GM21619 (cell line): Measurements from ENCODE around the gene SMAD3.

Source experiments
- ATAC-seq: cut with Tn5 transposase; IDR thresholded peaks from one replicate; pipeline ENCODE4 v1.9.1; 2021; ENCODE audit not compliant: unreplicated experiment

The SMAD3 gene

DNA sequence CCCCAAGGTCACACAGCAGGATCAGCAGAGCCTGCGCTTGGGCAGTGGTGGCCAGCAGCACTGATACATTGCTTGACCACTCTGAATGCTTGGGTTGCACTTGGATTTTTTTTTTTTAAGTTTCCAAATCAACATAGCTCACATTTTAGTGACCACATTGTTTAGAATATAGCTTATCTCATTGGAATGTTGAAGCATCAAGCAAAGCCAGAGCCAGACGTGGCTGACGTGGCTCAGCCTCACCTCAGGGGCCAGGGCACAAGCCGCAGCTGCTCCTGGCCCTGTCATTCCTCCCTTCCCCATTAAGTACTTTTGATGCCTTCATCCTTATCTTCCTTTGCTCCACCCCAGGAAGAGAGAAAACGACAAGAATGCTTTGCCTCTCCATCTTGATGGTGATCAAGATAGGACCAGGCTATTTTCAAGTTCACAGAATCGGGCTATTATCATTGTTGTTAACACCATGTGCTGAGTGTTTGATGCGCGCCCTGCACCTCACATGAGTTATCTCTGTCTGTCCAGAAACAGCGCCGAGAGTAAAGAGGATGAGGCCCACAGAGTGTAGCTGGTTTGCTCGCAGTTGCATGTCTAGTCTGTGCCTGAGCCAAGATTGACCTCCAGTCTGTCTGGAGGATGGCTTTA lies 113.3 kb downstream of the SMAD3 start:
- no peak for ATAC-seq

- no peak for ATAC-seq
These were observed 114.1 kb downstream of the SMAD3 start for GRCh38 chr15:67179411-67179995.

GRCh38 chr15:67180035-67180434 lies 114.6 kb downstream of the SMAD3 start:
- no peak for ATAC-seq

- no peak for ATAC-seq
These were observed 115.3 kb downstream of the SMAD3 start for GRCh38 chr15:67180514-67181191.

- no peak for ATAC-seq
These were observed 115.8 kb downstream of the SMAD3 start for GRCh38 chr15:67181221-67181639.

GRCh38 chr15:67183443-67184169 lies 118.2 kb downstream of the SMAD3 start:
- ATAC-seq = no peak

- ATAC-seq = no peak
These were observed 119.0 kb downstream of the SMAD3 start for GRCh38 chr15:67184208-67184925.

GRCh38 chr15:67185051-67185450 lies 119.6 kb downstream of the SMAD3 start:
- no peak for ATAC-seq

DNA sequence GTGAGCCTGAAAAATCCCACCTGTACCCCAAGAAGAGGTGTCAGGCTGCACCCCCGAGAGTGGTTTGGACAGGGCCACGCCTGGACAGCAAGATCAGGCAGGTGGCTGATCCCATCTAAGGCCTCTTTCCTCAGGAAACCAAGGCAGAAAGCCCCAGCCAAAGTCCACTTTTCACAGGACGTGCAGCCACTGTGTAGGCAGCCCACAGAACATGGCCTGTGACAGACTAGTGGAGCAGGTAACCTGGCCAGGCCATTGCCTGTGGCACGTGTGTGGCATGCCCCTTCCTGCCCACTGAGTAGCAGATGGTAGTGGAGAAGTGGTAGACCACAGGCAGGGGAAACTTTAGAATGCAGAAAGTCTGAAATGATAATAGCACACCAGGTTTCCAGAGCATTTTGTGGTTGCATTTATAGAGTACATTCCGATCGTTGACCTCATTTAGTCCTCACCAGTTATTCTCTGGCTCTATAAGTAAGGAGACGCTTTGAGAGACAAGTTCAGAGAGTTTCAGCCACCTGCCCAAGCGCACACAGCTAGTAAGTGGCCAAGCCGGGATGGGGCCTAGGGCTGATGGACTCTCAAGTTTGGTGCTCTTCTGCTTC lies 120.3 kb downstream of the SMAD3 start:
- ATAC-seq = no peak

DNA sequence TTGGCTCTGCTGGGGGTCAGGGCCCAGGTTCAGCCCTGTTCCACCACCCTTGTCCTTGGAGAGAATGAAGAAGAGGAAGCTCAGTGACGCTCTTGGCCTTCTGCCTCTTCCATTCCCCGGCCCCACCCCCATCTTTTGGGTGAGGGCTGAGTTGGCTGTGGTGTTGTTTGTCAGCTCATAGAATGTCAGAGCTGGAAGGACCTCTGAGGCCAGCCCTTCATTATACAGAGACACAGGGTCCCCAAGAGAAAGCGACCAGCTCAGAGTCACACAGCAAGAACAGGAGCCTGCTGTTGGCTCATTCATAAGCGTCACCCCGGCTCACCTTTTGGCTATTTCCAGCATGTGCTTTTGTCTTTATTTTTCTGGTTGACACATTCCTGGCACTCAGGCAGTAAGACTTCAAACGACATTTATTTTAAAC lies 120.8 kb downstream of the SMAD3 start:
- no peak for ATAC-seq

- no peak for ATAC-seq
These were observed 121.3 kb downstream of the SMAD3 start for GRCh38 chr15:67186688-67187087.

- ATAC-seq = no peak
These were observed 122.0 kb downstream of the SMAD3 start for GRCh38 chr15:67187351-67187854.

DNA sequence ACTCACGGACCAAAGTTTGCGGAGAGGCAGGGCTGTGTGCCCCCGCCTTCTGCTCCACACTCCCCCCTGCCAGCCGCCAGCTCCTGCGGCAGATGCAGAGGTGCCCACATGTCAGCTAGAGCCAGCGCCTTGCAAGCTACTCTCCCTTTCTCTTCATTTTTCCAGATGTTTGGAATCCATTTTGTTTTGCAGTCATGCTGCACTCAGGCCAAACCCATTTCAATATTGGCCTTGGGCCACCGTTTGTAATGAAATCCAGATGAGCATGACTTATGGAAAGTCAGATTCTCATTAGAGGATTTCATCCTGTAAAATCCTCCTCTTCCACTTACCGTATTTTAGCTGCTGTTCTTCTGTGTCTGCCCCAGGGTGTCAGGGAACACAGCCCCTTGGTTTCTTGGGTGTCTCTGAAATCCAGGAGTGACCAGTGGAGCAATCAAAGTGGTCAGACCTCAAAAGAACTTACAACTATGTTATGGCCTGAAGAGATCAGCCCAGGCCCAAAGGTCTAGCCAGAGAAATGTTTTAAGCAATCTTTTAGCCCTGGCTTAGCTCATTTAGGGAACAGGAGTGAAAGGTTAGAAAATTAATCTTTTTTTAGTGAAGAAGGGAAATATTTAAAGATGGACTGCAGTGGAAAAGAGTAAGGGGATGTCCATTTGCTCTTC lies 123.3 kb downstream of the SMAD3 start:
- ATAC-seq = no peak

DNA sequence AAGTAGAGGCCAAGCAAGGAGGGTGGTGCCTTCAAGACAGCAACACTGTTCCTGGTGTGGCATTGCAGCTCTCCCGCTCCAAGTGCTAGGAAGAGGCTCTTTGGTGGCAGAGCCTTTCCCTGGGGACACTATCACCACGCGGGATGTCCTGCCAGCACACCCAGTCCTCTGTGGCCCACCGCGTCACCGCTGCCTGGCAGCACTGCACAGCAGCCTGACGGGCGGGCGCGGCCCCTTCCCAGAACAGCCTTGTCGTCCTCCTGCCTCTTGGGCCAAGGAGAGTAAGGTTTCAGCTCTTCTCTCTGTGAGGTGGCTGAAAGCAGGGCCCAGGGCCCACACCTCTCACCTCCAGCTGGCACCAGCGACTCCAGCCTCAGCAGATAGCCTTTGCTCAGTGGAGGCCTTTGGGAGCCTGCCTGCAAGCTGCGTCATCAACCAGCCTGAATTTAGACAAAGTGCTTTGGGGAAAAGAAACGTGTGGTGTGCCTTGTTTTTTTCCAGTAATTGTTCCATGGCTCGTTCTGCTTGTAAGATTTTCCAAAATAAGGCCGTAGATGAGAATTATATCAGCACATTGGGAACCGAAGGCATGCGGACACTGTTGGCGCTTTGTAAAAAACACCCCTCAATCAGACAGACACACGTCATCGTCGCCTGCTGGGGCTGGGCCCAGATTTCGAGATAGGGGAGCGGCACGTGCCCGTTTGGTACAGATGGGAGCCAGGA lies 124.1 kb downstream of the SMAD3 start:
- ATAC-seq = no peak

DNA sequence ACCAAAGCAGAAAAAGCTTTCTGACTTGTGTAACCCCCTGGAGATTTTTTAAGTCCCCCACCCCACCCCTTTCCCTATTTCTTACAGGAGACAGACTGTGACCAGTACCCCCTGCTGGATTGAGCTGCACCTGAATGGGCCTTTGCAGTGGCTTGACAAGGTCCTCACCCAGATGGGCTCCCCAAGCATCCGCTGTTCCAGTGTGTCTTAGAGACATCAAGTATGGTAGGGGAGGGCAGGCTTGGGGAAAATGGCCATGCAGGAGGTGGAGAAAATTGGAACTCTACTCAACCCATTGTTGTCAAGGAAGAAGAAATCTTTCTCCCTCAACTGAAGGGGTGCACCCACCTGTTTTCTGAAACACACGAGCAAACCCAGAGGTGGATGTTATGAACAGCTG lies 124.9 kb downstream of the SMAD3 start:
- no peak for ATAC-seq

DNA sequence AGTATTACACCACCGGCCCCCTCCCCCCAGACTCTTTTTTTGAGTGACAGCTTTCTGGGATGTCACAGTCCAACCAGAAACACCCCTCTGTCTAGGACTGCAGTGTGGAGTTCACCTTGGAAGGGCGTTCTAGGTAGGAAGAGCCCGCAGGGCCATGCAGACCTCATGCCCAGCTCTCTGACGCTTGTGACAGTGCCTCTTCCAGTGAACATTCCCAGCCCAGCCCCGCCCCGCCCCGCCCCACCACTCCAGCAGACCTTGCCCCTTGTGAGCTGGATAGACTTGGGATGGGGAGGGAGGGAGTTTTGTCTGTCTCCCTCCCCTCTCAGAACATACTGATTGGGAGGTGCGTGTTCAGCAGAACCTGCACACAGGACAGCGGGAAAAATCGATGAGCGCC lies 125.4 kb downstream of the SMAD3 start:
- no peak for ATAC-seq

- no peak for ATAC-seq
These were observed 126.9 kb downstream of the SMAD3 start for GRCh38 chr15:67192185-67192820.

DNA sequence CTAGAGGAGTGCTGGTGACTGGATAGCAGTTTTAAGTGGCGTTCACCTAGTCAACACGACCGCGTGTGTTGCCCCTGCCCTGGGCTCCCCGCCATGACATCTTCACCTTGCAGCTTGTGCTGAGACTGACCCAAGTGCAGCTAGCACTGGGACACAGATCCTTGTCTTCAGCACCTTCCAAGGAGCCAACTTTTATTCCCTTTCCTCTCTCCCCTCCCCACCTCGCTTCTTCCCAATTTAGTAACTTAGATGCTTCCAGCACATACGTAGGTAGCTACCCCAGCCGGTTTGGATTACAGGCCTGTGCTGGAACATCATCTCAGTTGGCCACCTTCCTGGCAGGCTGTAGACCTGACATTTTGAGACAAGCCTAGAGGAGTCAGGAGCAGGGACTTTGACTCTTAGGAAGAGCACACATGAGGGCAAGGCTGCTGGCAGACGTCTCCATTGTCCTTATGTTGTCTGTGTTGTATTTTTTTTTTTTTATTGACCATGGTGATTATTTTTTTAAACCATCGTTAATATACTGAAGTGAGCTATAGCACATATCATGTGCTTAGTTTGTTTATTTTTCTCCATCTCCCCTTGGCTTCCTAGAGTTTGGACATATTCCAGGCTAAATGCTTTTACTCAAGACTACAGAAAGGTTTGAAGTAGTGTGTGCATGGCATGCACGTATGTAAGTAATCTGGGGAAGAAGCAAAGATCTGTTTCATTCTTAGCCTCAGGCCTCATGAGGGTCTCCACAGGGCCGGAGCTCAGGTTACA lies 128.0 kb downstream of the SMAD3 start:
- no peak for ATAC-seq
